BLaER1 treated with 17β-estradiol and CSF1 and Interleukin-3, amounts not matched to agents 10 nM and 100 nM (cell line): Measurements from ENCODE around the gene SAT2.
"Not testable (repeated sequence)": the region's sequence is repeated elsewhere in the genome, so short reads cannot be mapped to it uniquely, and the experiment has no call there.

Experiments
- H3K27ac ChIP-seq, 11 experiments: shearing (Covaris generic); formaldehyde crosslinking; 2 replicates each; pipeline ENCODE4 v1.8.1; 2022
- H3K27me3 ChIP-seq, 11 experiments: shearing (Covaris generic); formaldehyde crosslinking; 2 replicates each; pipeline ENCODE4 v1.8.1; 2022
- H3K36me3 ChIP-seq, 11 experiments: shearing (Covaris generic); formaldehyde crosslinking; 2 replicates each; pipeline ENCODE4 v1.8.1; 2022
- H3K4me1 ChIP-seq, 10 experiments: shearing (Covaris generic); formaldehyde crosslinking; 2 replicates each; pipeline ENCODE4 v1.8.1; 2022
- H3K4me2 ChIP-seq, 11 experiments: shearing (Covaris generic); formaldehyde crosslinking; 2 replicates each; pipeline ENCODE4 v1.8.1; 2022
- H3K4me3 ChIP-seq, 10 experiments: shearing (Covaris generic); formaldehyde crosslinking; 2 replicates each; pipeline ENCODE4 v1.8.1; 2022
- H3K9ac ChIP-seq, 11 experiments: shearing (Covaris generic); formaldehyde crosslinking; 2 replicates each; pipeline ENCODE4 v1.8.1; 2022
- H3K9me3 ChIP-seq, 11 experiments: shearing (Covaris generic); formaldehyde crosslinking; replicated peaks in 1 of 11; 2 replicates each; pipeline ENCODE4 v1.8.1; 2022
- H4K20me1 ChIP-seq, 11 experiments: shearing (Covaris generic); formaldehyde crosslinking; 2 replicates each; pipeline ENCODE4 v1.8.1; 2022
- Cebpa-rat ChIP-seq, 11 experiments: shearing (Covaris generic); IDR thresholded peaks; 2 replicates each; pipeline ENCODE4 v1.8.1; 2022

Gene SAT2

DNA sequence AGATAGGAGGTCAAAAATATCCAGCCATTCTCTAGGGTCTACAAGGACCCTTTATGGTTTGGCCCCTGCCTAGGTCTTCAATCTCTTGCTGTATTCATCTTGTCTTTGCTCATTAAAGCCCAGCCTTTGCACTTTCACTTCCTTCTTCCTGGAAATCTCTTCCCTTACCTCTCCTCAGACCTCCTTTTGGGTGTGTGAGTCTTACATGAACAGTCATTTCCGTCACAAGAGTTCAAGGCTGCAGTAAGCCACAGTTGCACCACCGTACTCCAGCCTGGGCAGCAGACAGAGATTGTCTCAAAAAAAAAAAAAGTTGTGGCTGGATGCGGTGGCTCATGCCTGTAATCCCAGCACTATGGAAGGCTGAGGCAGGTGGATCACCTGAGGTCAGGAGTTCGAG, 17.2 kb upstream of the SAT2 start:
- peak in 2 of 11 experiments; percentile 20 to 39; a peak in 2 of 22 replicates for TF ChIP-seq Cebpa-rat (IDR thresholded peaks at IDR 0.05)
- Histone ChIP-seq H3K4me1 (peaks cover 7 to 40% (median 27%) of the 10 kb centered on the region in 10 experiments; a peak in 19 of 20 replicates), H3K27ac (peak overlapping the region in 6 of 11 experiments; percentile 11 to 77 (median 62); a peak in 9 of 22 replicates), H3K4me3 (no peak overlapping the region), H3K9ac (peak overlapping the region in 2 of 11 experiments; percentile 22 to 28; a peak in 2 of 22 replicates), H3K27me3 (peaks cover 3 to 14% (median 11%) of the 10 kb centered on the region in 11 experiments), H3K9me3 (peaks cover 0 to 6% (median 0%) of the 10 kb centered on the region in 11 experiments; a peak in 3 of 22 replicates), H3K36me3 (no peaks in the 10 kb centered on the region), H3K4me2 (peak overlapping the region; percentile 15 to 83 (median 61); a peak in 20 of 22 replicates), H4K20me1 (no peaks in the 10 kb centered on the region)

DNA sequence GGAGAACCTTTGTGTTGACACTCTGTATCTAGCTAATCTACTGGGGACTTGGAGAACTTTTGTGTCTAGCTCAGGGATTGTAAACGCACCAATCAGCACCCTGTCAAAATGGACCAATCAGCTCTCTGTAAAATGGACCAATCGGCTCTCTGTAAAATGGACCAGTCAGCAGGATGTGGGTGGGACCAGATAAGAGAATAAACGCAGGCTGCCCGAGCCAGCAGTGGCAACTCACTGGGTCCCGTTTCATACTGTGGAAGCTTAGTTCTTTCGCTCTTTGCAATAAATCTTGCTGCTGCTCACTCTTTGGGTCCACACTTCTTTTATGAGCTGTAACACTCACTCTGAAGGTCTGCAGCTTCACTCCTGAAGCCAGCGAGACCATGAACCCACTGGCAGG, 14.0 kb upstream of the SAT2 start:
- H3K4me2 ChIP-seq, H4K20me1 ChIP-seq, H3K9ac ChIP-seq, H3K36me3 ChIP-seq, H3K27ac ChIP-seq, H3K4me3 ChIP-seq, H3K27me3 ChIP-seq, H3K9me3 ChIP-seq: not testable (repeated sequence)
- H3K4me1 ChIP-seq: peaks cover 13 to 32% (median 25%) of the 10 kb centered on the region in 10 experiments

DNA sequence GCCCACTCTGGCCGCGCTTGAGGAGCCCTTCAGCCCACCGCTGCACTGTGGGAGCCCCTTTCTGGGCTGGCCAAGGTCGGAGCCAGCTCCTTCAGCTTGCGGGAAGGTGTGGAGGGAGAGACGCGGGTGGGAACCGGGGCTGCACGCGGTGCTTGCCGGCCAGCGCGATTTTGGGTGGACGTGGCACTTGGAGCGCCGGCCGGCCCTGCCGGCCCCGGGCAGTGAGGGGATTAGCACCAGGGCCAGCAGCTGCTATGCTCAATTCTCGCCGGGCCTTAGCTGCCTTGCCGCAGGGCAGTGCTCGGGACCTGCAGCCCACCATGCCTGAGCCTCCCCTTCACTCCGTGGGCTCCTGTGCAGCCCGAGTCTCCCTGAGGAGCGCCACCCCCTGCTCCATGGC, 13.2 kb upstream of the SAT2 start:
- Histone ChIP-seq H3K27ac (no peak overlapping the region), H3K9ac (no peak overlapping the region), H3K9me3 (peaks cover 0 to 6% (median 0%) of the 10 kb centered on the region in 11 experiments; a peak in 3 of 22 replicates), H3K36me3 (no peaks in the 10 kb centered on the region), H3K27me3 (no peaks in the 10 kb centered on the region), H3K4me1 (peaks cover 13 to 26% (median 19%) of the 10 kb centered on the region in 10 experiments), H4K20me1 (no peaks in the 10 kb centered on the region; a peak in 1 of 22 replicates), H3K4me3 (no peak overlapping the region), H3K4me2 (no peak overlapping the region)
- TF ChIP-seq Cebpa-rat (IDR thresholded peaks at IDR 0.05): no peak

DNA sequence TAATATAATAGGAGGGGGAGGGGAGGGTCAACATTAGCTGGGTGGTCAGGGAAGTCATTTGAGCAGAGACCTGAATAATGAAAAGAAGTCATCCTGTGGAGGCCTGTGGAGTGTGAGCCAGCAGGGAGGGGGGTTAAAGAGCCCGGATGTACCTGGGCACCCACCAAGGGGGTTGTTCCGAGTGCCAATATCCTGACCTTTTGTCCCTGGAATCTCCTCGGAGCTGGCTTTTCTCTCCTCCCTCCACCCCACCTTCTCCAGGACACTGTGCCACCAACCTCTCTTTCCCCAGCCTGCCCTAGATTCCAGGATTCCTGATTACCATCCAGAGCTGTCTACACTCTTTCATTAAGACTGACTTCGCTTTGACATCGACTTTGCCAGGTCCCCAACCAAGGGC, 8.5 kb upstream of the SAT2 start:
- Histone ChIP-seq H3K9ac (no peak overlapping the region), H3K4me2 (no peak overlapping the region)

DNA sequence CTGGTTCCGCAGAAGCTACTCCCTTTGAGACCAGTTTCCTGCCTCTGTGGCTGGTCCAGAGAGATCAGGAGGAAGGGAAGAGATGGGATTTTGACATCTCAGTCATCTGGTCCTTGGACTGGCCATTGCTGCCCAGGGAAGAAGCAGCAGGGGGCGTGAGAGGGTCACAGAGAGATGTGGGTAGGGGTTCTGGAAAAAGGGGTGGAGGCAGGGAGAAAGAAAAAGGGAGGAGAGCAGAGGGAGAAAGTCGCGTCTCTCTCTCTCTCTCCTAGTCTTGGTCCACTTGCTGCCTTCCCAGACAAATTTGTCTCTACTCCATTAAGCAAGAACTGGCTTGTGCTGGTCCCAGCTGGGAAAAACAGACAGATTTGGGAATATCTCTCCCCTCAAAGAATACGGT, 6.8 kb upstream of the SAT2 start:
- Histone ChIP-seq H3K36me3 (no peaks in the 10 kb centered on the region), H3K27me3 (no peaks in the 10 kb centered on the region), H3K27ac (no peak overlapping the region), H3K9ac (no peak overlapping the region), H4K20me1 (no peaks in the 10 kb centered on the region; a peak in 1 of 22 replicates), H3K4me2 (peak overlapping the region in 1 of 11 experiments; percentile 37; a peak in 3 of 22 replicates), H3K9me3 (no peaks in the 10 kb centered on the region), H3K4me1 (peaks cover 4 to 15% (median 7%) of the 10 kb centered on the region in 10 experiments; a peak in 16 of 20 replicates), H3K4me3 (no peak overlapping the region)
- no peak for TF ChIP-seq Cebpa-rat (IDR thresholded peaks at IDR 0.05)

More for the DNA sequence above, 8.5 kb upstream of the SAT2 start:
- no peaks in the 10 kb centered on the region for H3K27me3 ChIP-seq
- no peak overlapping the region for H3K27ac ChIP-seq
- no peak overlapping the region for H3K4me3 ChIP-seq
- H4K20me1 ChIP-seq: no peaks in the 10 kb centered on the region; a peak in 1 of 22 replicates
- H3K4me1 ChIP-seq: peaks cover 4 to 15% (median 7%) of the 10 kb centered on the region in 10 experiments; a peak in 16 of 20 replicates
- no peaks in the 10 kb centered on the region for H3K36me3 ChIP-seq
- H3K9me3 ChIP-seq: peaks cover 0 to 5% (median 0%) of the 10 kb centered on the region in 11 experiments; a peak in 3 of 22 replicates
- no peak for TF ChIP-seq Cebpa-rat (IDR thresholded peaks at IDR 0.05)

DNA sequence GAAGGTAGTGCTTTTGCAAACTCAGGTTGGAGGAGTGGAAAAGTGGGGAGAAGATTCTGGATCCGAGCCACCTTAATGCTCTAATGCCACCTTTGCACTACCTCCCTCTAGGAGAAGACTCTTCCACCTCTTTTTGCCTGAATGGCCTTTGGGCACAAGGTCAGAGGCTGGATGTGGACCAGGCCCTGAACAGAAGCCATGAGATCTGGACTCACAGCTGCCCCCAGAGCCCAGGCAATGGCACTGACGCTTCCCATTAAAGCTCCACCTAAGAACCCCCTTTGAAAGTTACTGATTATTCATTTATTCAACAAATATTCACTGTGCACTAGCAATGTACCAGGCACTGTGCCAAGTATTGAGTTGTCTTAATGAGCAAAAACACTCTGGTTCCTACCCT, 5.5 kb upstream of the SAT2 start:
- TF ChIP-seq Cebpa-rat (IDR thresholded peaks at IDR 0.05): no peak
- Histone ChIP-seq H3K27ac (no peak overlapping the region; a peak in 2 of 22 replicates), H3K36me3 (no peaks in the 10 kb centered on the region), H3K4me3 (no peak overlapping the region), H3K9me3 (no peaks in the 10 kb centered on the region), H3K9ac (peak overlapping the region in 5 of 11 experiments; percentile 11 to 42 (median 30); a peak in 4 of 22 replicates), H3K4me1 (peaks cover 0 to 10% (median 8%) of the 10 kb centered on the region in 10 experiments; a peak in 14 of 20 replicates), H3K27me3 (no peaks in the 10 kb centered on the region), H3K4me2 (peak overlapping the region in 1 of 11 experiments; percentile 35; a peak in 1 of 22 replicates), H4K20me1 (no peaks in the 10 kb centered on the region)

DNA sequence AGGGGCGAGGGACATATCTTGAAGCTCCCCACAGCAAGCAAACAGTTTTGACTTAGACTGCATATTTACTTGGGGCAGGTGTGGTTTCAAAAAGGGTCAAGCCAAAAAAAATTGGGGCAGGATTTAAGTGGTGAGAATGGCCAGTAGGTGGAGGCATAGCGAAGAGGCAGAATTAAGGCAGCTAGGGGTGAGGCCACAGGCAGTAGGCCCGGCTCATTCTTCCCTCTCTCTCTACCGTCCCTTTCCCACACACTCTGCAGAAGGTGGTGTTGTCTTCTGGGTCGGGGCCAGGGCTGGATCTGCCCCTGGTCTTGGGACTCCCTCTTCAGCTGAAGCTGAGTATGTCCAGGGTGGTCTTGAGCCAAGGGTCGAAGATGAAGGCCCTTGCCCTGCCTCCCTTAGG, 4.9 kb upstream of the SAT2 start:
- Histone ChIP-seq H3K4me1 (peaks cover 0 to 13% (median 10%) of the 10 kb centered on the region in 10 experiments; a peak in 14 of 20 replicates), H3K4me3 (no peak overlapping the region), H3K36me3 (no peaks in the 10 kb centered on the region), H3K9ac (peak overlapping the region in 6 of 11 experiments; percentile 11 to 42 (median 26); a peak in 5 of 22 replicates), H3K9me3 (no peaks in the 10 kb centered on the region), H3K27me3 (no peaks in the 10 kb centered on the region), H3K27ac (peak overlapping the region in 2 of 11 experiments; percentile 1 to 10; a peak in 2 of 22 replicates), H4K20me1 (no peaks in the 10 kb centered on the region), H3K4me2 (peak overlapping the region in 3 of 11 experiments; percentile 6 to 35 (median 18); a peak in 2 of 22 replicates)
- TF ChIP-seq Cebpa-rat (IDR thresholded peaks at IDR 0.05): no peak

DNA sequence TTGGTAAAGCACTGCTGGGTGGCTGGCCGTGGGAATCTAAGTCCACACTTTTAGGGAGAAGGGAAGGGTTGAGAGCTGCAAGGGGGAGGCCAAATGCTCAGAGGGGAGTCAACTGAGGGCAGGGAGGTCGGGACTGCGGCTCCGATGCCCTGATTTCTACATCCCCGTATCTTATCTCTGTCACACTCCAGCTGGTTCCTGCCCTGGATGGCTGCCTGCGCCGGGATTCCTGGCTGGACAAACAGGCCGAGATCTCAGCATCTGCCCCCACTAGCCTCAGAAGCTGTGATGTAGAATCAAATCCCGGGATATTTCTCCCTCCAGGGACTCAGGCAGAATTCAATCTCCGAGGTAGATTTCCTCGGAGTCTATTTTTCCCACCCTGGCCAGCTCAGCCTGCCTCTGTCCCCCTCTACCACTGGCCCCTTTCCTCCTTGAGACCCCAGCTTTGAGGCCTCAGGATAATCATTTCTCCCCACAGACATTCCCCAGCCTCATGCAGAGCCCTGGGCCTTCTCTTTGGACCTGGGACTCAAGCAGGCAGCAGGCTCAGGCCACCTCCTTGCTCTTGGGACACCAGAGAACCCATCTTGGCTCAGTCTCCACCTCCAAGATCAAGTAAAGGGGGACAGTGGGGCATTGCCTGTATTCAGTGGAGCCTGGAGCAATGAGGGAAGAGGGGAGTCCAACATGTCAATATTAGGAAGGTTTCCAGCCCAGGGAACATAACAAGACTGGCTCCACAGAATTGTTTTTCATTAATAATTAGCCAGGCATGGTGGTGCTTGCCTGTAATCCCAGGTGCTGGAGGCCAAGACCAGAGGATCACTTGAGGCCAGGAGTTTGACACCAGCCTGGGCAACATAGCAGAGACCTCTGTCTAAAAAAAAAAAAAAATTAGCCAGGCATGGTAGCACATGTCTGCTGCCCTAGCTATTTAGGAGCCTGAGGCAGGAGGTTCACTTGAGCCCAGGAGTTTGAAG, 4.1 kb upstream of the SAT2 start:
- peaks cover 4 to 19% (median 14%) of the 10 kb centered on the region in 10 experiments for H3K4me1 ChIP-seq

More for the DNA sequence above, 4.1 kb upstream of the SAT2 start:
- no peak for TF ChIP-seq Cebpa-rat (IDR thresholded peaks at IDR 0.05)
- no peaks in the 10 kb centered on the region for H3K36me3 ChIP-seq
- H4K20me1 ChIP-seq: peaks cover 0 to 4% (median 0%) of the 10 kb centered on the region in 11 experiments; a peak in 5 of 22 replicates
- H3K9me3 ChIP-seq: no peaks in the 10 kb centered on the region
- peak overlapping the region in 7 of 11 experiments; percentile 9 to 46 (median 24); a peak in 7 of 22 replicates for H3K9ac ChIP-seq
- no peak overlapping the region for H3K27ac ChIP-seq
- no peak overlapping the region for H3K4me2 ChIP-seq
- no peaks in the 10 kb centered on the region for H3K27me3 ChIP-seq
- H3K4me3 ChIP-seq: no peak overlapping the region
